ENCODE results near the gene CLCN7.

The CLCN7 gene

DNA sequence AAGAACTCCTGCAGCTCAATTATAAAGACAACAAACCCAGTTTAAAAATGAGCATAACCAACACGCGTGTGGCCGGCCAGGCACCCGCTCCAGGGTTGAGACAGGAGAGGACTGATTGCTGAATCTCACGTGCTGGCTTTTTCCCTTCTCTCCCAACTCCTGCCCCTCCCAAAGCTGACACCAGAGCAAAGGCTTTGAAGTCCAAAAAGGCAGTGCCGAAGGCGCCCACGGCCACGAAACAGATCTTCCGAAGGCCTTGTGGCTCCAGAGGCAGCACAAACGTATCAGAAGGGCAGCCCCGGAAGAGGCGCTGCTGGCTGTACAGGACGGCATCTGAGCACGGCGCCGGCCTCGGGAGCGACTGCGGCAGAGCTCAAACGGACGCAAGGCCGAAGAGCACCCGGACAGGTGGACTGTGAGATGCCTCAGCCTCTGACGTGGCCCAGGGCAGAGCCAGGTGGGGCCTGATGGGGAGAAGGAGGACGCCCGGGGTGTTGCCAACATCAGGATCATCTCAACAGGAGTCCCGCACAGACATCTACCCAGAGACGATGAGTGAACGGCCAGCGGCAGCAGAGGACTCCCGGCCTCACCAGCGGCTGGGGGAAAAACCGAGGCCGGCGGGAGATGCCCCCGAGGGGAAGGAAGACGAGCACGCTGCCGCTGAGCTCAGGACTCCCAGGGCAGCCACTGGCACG, 10.5 kb downstream of the CLCN7 start:
- Histone ChIP-seq H3K4me1 (ENCODE audit: control insufficient read depth, insufficient read depth, low read length) (no peaks in the 10 kb centered on the region), H3K27me3 (ENCODE audit: control insufficient read depth, insufficient read depth, low read length, poor library complexity, severe bottlenecking) (no peaks in the 10 kb centered on the region), H3K27ac (ENCODE audit: insufficient read depth, low read depth, low read length, poor library complexity, severe bottlenecking) (no peak overlapping the region), H3K36me3 (ENCODE audit: control insufficient read depth, insufficient read depth, low read length) (no peaks in the 10 kb centered on the region), H3K9me3 (ENCODE audit: control insufficient read depth, low read length) (no peaks in the 10 kb centered on the region), H3K4me3 (ENCODE audit: insufficient read depth, low read depth, low read length) (no peak overlapping the region)
- 93 to 95% methylated on average over 41 of the region's 41 CpGs for WGBS, 2 experiments

DNA sequence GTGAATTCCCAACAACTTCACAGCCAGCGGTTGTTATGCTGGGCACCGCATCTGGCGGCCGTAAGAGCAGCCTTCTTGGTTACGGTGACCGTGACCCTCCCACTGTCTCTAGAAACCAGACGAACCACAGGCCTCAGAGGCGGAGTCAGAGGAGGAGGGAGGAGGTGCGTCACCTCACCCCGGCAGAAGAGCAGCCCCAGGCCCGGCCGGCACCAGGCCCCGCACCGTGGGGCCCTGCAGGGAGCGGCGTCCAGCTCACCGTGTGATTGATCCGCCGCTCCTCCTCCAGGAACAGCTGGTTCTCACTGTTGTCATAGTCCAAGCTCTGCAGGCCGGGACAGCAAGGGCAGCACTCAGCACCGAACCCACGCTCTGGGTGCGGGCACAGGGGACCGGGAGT, 13.7 kb downstream of the CLCN7 start:
- no peaks in the 10 kb centered on the region for H3K36me3 ChIP-seq (ENCODE audit: control insufficient read depth, insufficient read depth, low read length)
- 91 to 92% methylated on average over 24 of the region's 24 CpGs for WGBS, 2 experiments
- no peak overlapping the region for H3K27ac ChIP-seq (ENCODE audit: insufficient read depth, low read depth, low read length, poor library complexity, severe bottlenecking)
- no peaks in the 10 kb centered on the region for H3K27me3 ChIP-seq (ENCODE audit: control insufficient read depth, insufficient read depth, low read length, poor library complexity, severe bottlenecking)
- H3K9me3 ChIP-seq (ENCODE audit: control insufficient read depth, low read length): no peaks in the 10 kb centered on the region
- no peak overlapping the region for H3K4me3 ChIP-seq (ENCODE audit: insufficient read depth, low read depth, low read length)
- no peaks in the 10 kb centered on the region for H3K4me1 ChIP-seq (ENCODE audit: control insufficient read depth, insufficient read depth, low read length)

DNA sequence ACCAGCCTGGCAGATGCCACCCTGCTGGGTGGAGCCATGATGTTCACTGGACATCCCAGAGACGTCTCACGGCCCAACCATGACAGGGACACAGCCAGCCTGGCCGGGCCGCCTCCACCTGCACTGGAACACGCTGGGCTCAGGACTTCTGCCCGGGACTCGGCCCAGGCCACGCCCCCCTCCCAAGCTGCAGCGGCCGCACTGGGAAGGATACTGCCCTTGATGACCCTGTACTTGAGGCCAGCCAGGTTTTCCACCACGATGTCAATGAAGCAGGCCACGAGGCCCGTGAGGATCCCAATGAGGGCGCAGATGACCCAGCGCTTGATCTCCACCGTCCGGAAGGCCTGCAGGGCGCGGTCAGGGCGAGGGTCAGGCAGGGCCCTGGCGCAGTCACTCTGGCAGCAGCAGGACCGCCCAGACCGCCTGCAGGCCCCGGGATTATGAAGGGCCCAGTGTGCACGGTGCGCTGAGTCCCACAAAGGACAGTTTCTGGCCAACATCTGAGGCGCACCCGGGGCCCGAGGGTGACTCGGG, 14.2 kb downstream of the CLCN7 start:
- WGBS, 2 experiments: 94% methylated on average over 30 of the region's 30 CpGs
- Histone ChIP-seq H3K4me3 (ENCODE audit: insufficient read depth, low read depth, low read length) (no peak overlapping the region), H3K4me1 (ENCODE audit: control insufficient read depth, insufficient read depth, low read length) (no peaks in the 10 kb centered on the region), H3K27me3 (ENCODE audit: control insufficient read depth, insufficient read depth, low read length, poor library complexity, severe bottlenecking) (no peaks in the 10 kb centered on the region), H3K36me3 (ENCODE audit: control insufficient read depth, insufficient read depth, low read length) (peaks cover under 1% of the 10 kb centered on the region), H3K9me3 (ENCODE audit: control insufficient read depth, low read length) (no peaks in the 10 kb centered on the region), H3K27ac (ENCODE audit: insufficient read depth, low read depth, low read length, poor library complexity, severe bottlenecking) (no peak overlapping the region)

DNA sequence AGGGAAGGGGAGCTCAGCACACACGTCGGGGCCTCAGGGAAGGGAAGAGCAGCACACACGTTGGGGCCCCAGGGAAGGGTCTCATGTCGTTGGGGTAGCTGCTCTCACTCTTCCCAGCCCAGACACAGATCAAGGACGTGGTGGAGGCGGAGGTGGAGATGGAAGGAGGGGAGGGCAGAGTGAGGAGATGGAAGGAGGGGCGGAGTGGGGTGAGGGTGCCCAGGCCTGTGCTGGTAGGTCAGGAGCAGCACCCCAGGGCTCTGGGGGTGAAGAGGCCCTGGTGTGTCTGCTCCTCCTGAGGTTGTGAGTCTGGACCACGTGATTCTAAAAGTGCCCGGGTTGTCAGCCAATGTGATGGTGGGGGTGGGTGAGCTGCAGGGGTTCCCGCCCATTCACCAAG, 14.9 kb downstream of the CLCN7 start:
- no peaks in the 10 kb centered on the region for H3K4me1 ChIP-seq (ENCODE audit: control insufficient read depth, insufficient read depth, low read length)
- no peaks in the 10 kb centered on the region for H3K9me3 ChIP-seq (ENCODE audit: control insufficient read depth, low read length)
- H3K4me3 ChIP-seq (ENCODE audit: insufficient read depth, low read depth, low read length): no peak overlapping the region
- WGBS, 2 experiments: 93 to 96% methylated on average over 10 of the region's 10 CpGs
- no peaks in the 10 kb centered on the region for H3K27me3 ChIP-seq (ENCODE audit: control insufficient read depth, insufficient read depth, low read length, poor library complexity, severe bottlenecking)
- no peak overlapping the region for H3K27ac ChIP-seq (ENCODE audit: insufficient read depth, low read depth, low read length, poor library complexity, severe bottlenecking)
- peaks cover 4% of the 10 kb centered on the region for H3K36me3 ChIP-seq (ENCODE audit: control insufficient read depth, insufficient read depth, low read length)

DNA sequence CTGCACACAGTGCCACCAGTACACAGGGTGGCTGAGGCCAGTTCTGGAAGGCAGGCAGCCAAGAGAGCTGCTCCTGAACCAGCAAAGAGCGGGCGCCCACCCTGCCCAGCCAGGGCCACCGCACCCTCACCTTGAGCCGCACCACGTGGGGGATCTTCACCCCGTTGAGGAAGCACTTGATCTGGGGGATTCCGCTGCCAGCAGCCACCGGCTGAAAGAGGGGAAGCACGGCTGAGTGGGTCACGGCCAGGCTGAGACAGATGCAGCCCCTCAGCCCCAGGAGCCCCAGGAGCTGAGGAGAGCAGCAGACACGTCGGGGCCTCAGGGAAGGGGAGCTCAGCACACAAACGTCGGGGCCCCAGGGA, 15.9 kb downstream of the CLCN7 start:
- no peaks in the 10 kb centered on the region for H3K9me3 ChIP-seq (ENCODE audit: control insufficient read depth, low read length)
- H3K4me1 ChIP-seq (ENCODE audit: control insufficient read depth, insufficient read depth, low read length): no peaks in the 10 kb centered on the region
- peaks cover 7% of the 10 kb centered on the region for H3K36me3 ChIP-seq (ENCODE audit: control insufficient read depth, insufficient read depth, low read length)
- 91% methylated on average over 14 of the region's 14 CpGs for WGBS, 2 experiments
- no peak overlapping the region for H3K4me3 ChIP-seq (ENCODE audit: insufficient read depth, low read depth, low read length)
- no peak overlapping the region for H3K27ac ChIP-seq (ENCODE audit: insufficient read depth, low read depth, low read length, poor library complexity, severe bottlenecking)
- H3K27me3 ChIP-seq (ENCODE audit: control insufficient read depth, insufficient read depth, low read length, poor library complexity, severe bottlenecking): no peaks in the 10 kb centered on the region

DNA sequence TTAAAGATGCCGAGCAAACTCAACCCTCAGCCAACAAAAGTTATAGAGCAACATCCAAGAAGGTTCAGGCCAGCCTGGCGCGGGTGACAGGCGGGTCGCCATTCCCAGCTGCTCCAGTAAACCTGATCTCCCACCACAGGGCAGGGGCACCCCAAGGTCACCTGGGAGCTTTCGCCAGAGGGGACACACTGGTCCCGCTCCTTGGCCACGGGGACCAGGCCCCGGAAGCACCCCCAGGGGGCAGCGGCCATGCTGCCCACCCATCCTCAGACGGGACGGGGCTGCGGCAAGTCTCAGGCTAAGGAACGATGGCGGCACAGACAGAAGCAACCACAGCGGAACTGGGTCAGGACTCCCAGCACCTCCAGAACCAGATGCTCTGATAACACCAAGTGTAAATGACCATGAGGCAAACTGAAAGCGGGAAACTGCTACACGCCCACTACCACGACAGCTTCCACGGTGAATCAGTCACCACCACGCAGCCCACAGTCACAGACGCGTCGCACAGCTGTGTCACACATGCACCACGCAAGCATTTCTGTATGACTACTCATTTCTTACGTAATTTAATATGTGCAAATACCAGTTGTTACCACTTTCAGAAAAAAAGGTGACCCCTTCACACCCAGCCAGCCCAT, 16.4 kb downstream of the CLCN7 start:
- Histone ChIP-seq H3K9me3 (ENCODE audit: control insufficient read depth, low read length) (no peaks in the 10 kb centered on the region), H3K4me3 (ENCODE audit: insufficient read depth, low read depth, low read length) (no peak overlapping the region), H3K36me3 (ENCODE audit: control insufficient read depth, insufficient read depth, low read length) (peaks cover 7% of the 10 kb centered on the region), H3K27me3 (ENCODE audit: control insufficient read depth, insufficient read depth, low read length, poor library complexity, severe bottlenecking) (no peaks in the 10 kb centered on the region), H3K4me1 (ENCODE audit: control insufficient read depth, insufficient read depth, low read length) (no peaks in the 10 kb centered on the region), H3K27ac (ENCODE audit: insufficient read depth, low read depth, low read length, poor library complexity, severe bottlenecking) (no peak overlapping the region)
- 94 to 96% methylated on average over 26 of the region's 26 CpGs for WGBS, 2 experiments

DNA sequence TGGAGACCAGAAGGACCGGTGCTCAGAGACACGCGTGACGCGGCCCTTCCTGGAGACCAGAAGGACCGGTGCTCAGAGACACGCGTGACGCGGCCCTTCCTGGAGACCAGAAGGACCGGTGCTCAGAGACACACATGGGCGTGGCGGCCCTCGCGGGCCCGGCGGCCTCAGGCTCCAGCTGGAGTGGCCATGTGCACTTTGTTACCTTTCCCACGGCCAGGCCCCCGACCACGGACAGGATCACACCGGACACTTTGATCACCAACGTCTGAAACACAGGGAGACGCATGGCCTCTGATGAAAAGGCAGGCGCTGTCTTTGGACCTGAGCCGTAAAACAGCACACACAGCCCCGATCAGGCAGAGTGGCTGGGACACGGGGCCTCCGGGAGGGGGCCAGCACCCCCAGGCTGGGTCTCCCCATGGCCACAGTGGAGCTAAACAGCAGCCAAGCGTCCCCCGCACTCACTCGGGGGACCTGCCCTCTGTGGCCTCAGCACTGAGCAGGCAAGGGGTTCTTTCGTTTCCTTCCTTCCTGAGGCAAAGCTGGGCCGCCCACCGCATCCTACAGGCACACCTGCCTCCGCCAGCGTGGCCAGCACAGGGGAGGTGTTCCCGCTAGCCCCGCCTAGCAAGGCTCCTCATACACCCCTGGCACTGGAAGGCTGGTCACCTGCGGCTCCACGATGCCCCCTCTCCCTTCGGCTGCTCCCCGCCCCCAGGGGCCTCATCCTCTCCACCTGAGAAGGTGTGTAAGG, 17.2 kb downstream of the CLCN7 start:
- H3K9me3 ChIP-seq (ENCODE audit: control insufficient read depth, low read length): no peaks in the 10 kb centered on the region
- H3K4me1 ChIP-seq (ENCODE audit: control insufficient read depth, insufficient read depth, low read length): no peaks in the 10 kb centered on the region
- WGBS, 2 experiments: 95 to 96% methylated on average over 42 of the region's 42 CpGs
- no peaks in the 10 kb centered on the region for H3K27me3 ChIP-seq (ENCODE audit: control insufficient read depth, insufficient read depth, low read length, poor library complexity, severe bottlenecking)
- peaks cover 7% of the 10 kb centered on the region for H3K36me3 ChIP-seq (ENCODE audit: control insufficient read depth, insufficient read depth, low read length)
- no peak overlapping the region for H3K4me3 ChIP-seq (ENCODE audit: insufficient read depth, low read depth, low read length)
- no peak overlapping the region for H3K27ac ChIP-seq (ENCODE audit: insufficient read depth, low read depth, low read length, poor library complexity, severe bottlenecking)

DNA sequence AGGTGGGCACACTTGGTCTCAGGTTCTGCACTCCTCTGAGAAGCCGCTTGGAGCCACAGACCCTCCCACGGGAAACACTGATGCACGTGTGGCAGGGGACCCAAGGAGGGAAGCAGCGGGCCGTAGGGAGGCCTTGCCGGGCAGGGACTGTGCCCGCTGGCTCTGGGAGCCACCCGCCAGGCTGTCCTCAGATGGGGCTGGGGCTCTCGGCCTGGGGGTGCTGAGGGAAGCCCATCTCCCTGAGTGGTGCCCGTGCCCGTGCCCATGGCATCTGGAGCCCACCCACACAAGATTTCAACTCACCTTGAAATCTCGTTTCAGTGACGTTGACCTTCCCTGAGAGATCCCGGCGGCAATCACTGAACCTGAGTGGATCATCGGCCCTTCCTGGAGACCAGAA, 17.9 kb downstream of the CLCN7 start:
- Histone ChIP-seq H3K27me3 (ENCODE audit: control insufficient read depth, insufficient read depth, low read length, poor library complexity, severe bottlenecking) (no peaks in the 10 kb centered on the region), H3K4me3 (ENCODE audit: insufficient read depth, low read depth, low read length) (no peak overlapping the region), H3K4me1 (ENCODE audit: control insufficient read depth, insufficient read depth, low read length) (no peaks in the 10 kb centered on the region), H3K9me3 (ENCODE audit: control insufficient read depth, low read length) (no peaks in the 10 kb centered on the region), H3K36me3 (ENCODE audit: control insufficient read depth, insufficient read depth, low read length) (peaks cover 7% of the 10 kb centered on the region), H3K27ac (ENCODE audit: insufficient read depth, low read depth, low read length, poor library complexity, severe bottlenecking) (no peak overlapping the region)
- 96% methylated on average over 16 of the region's 16 CpGs for WGBS, 2 experiments

DNA sequence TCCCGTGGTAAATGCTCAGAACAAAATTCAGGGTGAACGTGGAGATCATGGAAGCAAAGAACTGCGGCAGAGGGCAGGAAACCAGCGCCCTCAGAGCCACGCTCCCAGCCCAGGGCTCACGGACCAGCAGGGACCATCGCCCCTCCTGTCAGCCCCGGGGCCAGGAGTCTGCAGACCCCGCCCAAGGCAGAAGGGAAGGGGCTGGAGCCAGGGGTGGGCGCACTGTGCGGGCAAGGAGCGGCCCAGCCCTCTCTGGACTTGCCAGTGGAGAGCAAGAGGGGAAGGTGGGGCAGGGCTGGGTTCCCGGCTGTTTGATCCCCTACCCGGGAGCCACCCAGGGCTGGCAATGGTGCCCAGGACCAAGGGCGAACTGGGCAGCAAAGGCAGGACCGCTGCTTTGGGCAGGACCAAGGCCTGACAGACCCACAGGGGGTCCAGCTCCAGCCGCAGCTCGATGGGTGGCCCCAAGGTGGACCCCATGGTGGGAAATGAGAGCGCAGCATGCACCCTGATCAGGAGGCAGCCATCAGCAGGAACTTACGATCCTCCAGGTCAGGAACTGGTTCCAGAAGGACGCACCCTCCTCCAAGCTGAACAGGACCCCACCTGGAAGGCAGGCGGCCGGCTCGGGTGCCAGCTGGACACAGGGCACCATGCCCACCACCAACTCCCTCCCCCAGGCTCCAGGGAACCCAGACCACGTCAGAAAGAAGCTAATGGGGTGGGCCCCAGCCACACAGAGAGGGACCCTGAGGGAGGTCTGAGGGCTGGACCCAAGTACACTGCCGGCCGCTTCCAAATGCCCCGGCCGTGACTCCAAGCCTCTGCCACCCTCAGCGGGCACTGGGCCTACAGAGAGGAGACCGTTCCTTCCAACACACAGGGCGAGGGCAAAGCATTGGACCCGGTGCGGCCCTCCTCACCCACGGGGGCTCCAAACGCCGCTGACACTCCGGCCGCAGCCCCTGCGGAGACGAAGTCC, 19.3 kb downstream of the CLCN7 start:
- Histone ChIP-seq H3K4me1 (ENCODE audit: control insufficient read depth, insufficient read depth, low read length) (no peaks in the 10 kb centered on the region), H3K36me3 (ENCODE audit: control insufficient read depth, insufficient read depth, low read length) (peaks cover 14% of the 10 kb centered on the region), H3K27ac (ENCODE audit: insufficient read depth, low read depth, low read length, poor library complexity, severe bottlenecking) (no peak overlapping the region), H3K4me3 (ENCODE audit: insufficient read depth, low read depth, low read length) (no peak overlapping the region), H3K9me3 (ENCODE audit: control insufficient read depth, low read length) (no peaks in the 10 kb centered on the region), H3K27me3 (ENCODE audit: control insufficient read depth, insufficient read depth, low read length, poor library complexity, severe bottlenecking) (no peaks in the 10 kb centered on the region)
- 90 to 91% methylated on average over 41 of the region's 41 CpGs for WGBS, 2 experiments
